Measurements from ENCODE around the gene HDAC10.

Gene HDAC10

GRCh38 chr22:50218996-50219727, 31.9 kb downstream of the HDAC10 start:
- no peak for TF ChIP-seq REST (IDR thresholded peaks at IDR 0.05; ENCODE audit: insufficient read depth in 1 of 2, low read depth in 2 of 2, low read length in 2 of 2)
- TF ChIP-seq FOXP2 (optimal IDR thresholded peaks at IDR 0.05; ENCODE audit: borderline replicate concordance, extremely low read depth, extremely low read length, insufficient read depth) = no peak
- no peak for TF ChIP-seq SIN3A (IDR thresholded peaks at IDR 0.05; ENCODE audit: borderline replicate concordance, insufficient read depth, low read length)
- no peak for TF ChIP-seq TAF1 (IDR thresholded peaks at IDR 0.05; ENCODE audit: borderline replicate concordance, insufficient read depth, low read length)
- no peak for TF ChIP-seq POLR2AphosphoS5 (IDR thresholded peaks at IDR 0.05; ENCODE audit: low read depth, low read length)

GRCh38 chr22:50218153-50218995, 32.7 kb downstream of the HDAC10 start:
- no peak for TF ChIP-seq FOXP2 (optimal IDR thresholded peaks at IDR 0.05; ENCODE audit: borderline replicate concordance, extremely low read depth, extremely low read length, insufficient read depth)
- TF ChIP-seq REST (IDR thresholded peaks at IDR 0.05; ENCODE audit: insufficient read depth in 1 of 2, low read depth in 2 of 2, low read length in 2 of 2) = no peak
- TF ChIP-seq SIN3A (IDR thresholded peaks at IDR 0.05; ENCODE audit: borderline replicate concordance, insufficient read depth, low read length) = no peak
- TF ChIP-seq POLR2AphosphoS5 (IDR thresholded peaks at IDR 0.05; ENCODE audit: low read depth, low read length) = no peak
- no peak for TF ChIP-seq TAF1 (IDR thresholded peaks at IDR 0.05; ENCODE audit: borderline replicate concordance, insufficient read depth, low read length)

- TF ChIP-seq TAF1 (IDR thresholded peaks at IDR 0.05; ENCODE audit: borderline replicate concordance, insufficient read depth, low read length) (no peak), SIN3A (IDR thresholded peaks at IDR 0.05; ENCODE audit: borderline replicate concordance, insufficient read depth, low read length) (no peak), POLR2AphosphoS5 (IDR thresholded peaks at IDR 0.05; ENCODE audit: low read depth, low read length) (no peak), REST (IDR thresholded peaks at IDR 0.05; ENCODE audit: insufficient read depth in 1 of 2, low read depth in 2 of 2, low read length in 2 of 2) (no peak)
Observed at GRCh38 chr22:50217543-50218152, 33.4 kb downstream of the HDAC10 start.

GRCh38 chr22:50216684-50217520, 34.2 kb downstream of the HDAC10 start:
- TF ChIP-seq FOXP2 (optimal IDR thresholded peaks at IDR 0.05; ENCODE audit: borderline replicate concordance, extremely low read depth, extremely low read length, insufficient read depth) (no peak), POLR2AphosphoS5 (IDR thresholded peaks at IDR 0.05; ENCODE audit: low read depth, low read length) (no peak), REST (IDR thresholded peaks at IDR 0.05; ENCODE audit: insufficient read depth in 1 of 2, low read depth in 2 of 2, low read length in 2 of 2) (no peak), SIN3A (IDR thresholded peaks at IDR 0.05; ENCODE audit: borderline replicate concordance, insufficient read depth, low read length) (no peak)
